HL-60 (cell line): ENCODE results near the gene USP40.

Experiments
- DNase-seq, 2 experiments: peaks; one replicate each; pipeline ENCODE4 v3.0.0-alpha.2; 2010 to 2020; ENCODE audit warnings: low read depth in 1 of 2, low spot score in 1 of 2
- H3K27ac ChIP-seq: fragments of 250-450 bp; sonication (Bioruptor Pico); replicated peaks from 2 replicates; pipeline ENCODE4 v1.5.1; 2020; ENCODE audit warnings: mild to moderate bottlenecking, moderate library complexity
- H3K27me3 ChIP-seq: fragments of 250-450 bp; sonication (Bioruptor Pico); 2 replicates; pipeline ENCODE4 v1.5.1; 2021; ENCODE audit warnings: mild to moderate bottlenecking, moderate library complexity; ENCODE audit not compliant: insufficient read depth, poor library complexity, severe bottlenecking
- H3K4me3 ChIP-seq: replicated peaks from 2 replicates; pipeline ENCODE4 v1.5.1; 2011; ENCODE audit warnings: mild to moderate bottlenecking, control low read depth, low read length; ENCODE audit not compliant: insufficient read depth
- CTCF ChIP-seq: IDR thresholded peaks from one replicate; pipeline ENCODE4 v1.5.1; 2011; ENCODE audit warnings: low read length, control low read depth, inconsistent platforms; ENCODE audit not compliant: insufficient read depth
- GABPA ChIP-seq: IDR thresholded peaks from 2 replicates; pipeline ENCODE4 v1.6.1; 2012; ENCODE audit warnings: low read depth
- POLR2AphosphoS5 ChIP-seq: IDR thresholded peaks from 2 replicates; pipeline ENCODE4 v1.6.1; 2012; ENCODE audit warnings: low read depth
- REST ChIP-seq: IDR thresholded peaks from 2 replicates; pipeline ENCODE4 v1.6.1; 2012; ENCODE audit warnings: low read depth; ENCODE audit not compliant: insufficient replicate concordance
- SPI1 ChIP-seq: IDR thresholded peaks from 2 replicates; pipeline ENCODE4 v1.6.1; 2012; ENCODE audit warnings: low read depth, mild to moderate bottlenecking, borderline replicate concordance

Gene USP40

GRCh38 chr2:233430651-233431050 is 135.9 kb downstream of the USP40 start:
- H3K27ac ChIP-seq, result no peak overlapping the region
- TF ChIP-seq REST (no peak), CTCF (no peak), SPI1 (no peak), GABPA (no peak), POLR2AphosphoS5 (no peak)
- no peak overlapping the region for H3K4me3 ChIP-seq
- no peaks in the 10 kb centered on the region for H3K27me3 ChIP-seq
- no peak for DNase-seq

- no peak overlapping the region for H3K27ac ChIP-seq
- TF ChIP-seq POLR2AphosphoS5 (no peak), REST (no peak), GABPA (no peak), SPI1 (no peak), CTCF (no peak)
- DNase-seq, result no peak
- H3K4me3 ChIP-seq, result no peak overlapping the region
- no peaks in the 10 kb centered on the region for H3K27me3 ChIP-seq
Measured at GRCh38 chr2:233430081-233430480, 136.5 kb downstream of the USP40 start.

- DNase-seq, result no peak
- H3K4me3 ChIP-seq, result no peak overlapping the region
- no peaks in the 10 kb centered on the region for H3K27me3 ChIP-seq
- TF ChIP-seq POLR2AphosphoS5 (no peak), CTCF (no peak), REST (no peak), GABPA (no peak), SPI1 (no peak)
- no peak overlapping the region for H3K27ac ChIP-seq
Measured at GRCh38 chr2:233429175-233429897, 137.2 kb downstream of the USP40 start.
